T-helper 1 cell treated with Interleukin-12 subunit alpha and Interleukin-12 subunit beta and Interleukin-4 antibody, amounts not matched to agents 30 ng/mL and 1 ng/mL, for 36 hours (primary cell): Measurements from ENCODE around the gene OTOL1. TPM values are rescaled to one million over a fixed set of nuclear protein-coding genes. Genes with fewer than 3 reads are reported as not detected.
"Not testable (repeated sequence)": the region's sequence is repeated elsewhere in the genome, so short reads cannot be mapped to it uniquely, and the experiment has no call there.

ENCODE experiments used
- intact Hi-C: fragments of 100-400 bp; cut with micrococcal nuclease; formaldehyde crosslinking; loops from one replicate; pipeline ENCODE4 v1.15.1; 2024
- total RNA-seq: library from RNA; stranded (reverse); gene quantifications from 2 replicates; pipeline ENCODE4 v1.2.3, GENCODE V29; 2022

Gene OTOL1
- total RNA-seq: not detected in 2 replicates

DNA sequence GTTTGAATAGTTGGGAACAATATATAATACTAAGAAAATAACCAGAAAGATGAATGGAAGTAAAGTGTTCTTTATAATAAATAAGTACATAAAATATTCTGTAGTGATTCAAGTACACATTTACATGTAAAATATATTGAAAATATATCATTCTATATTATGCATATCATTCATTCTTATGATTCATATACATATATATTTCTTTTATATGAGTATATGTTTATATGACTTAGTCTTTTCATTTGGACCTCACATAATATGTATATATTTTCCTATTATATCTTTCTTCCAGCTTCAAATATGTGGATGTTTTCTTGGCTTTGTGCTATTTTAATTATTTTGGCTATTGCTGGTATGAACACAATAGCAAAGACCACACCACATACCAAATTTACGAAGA, at the start of gene OTOL1:
Gene OTOL1, plus strand, starts transcription at position 301 of the 400 bp plus-strand sequence. Its CDS starts 0 bp downstream, at position 301.
- intact Hi-C loops: no loop called here

DNA sequence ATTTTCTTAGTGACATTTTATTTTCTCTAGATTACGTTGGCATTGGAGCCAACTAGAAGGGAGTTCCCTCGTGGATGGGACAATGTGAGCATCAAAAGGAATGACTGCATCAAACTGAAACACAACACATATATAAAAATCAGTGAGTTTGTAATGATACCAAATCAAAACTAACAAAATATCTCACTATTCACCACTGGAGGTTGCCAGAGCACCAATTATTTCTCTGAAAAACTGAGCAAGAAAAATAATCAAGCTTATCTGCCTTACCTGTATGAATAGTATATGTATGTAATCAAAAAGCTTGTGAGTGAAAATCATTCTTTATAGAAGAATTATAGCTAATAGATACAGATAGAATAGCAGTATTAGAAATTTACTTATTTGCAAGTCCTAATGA, 46.8 kb upstream of the OTOL1 start:
- intact Hi-C loops: no loop called here

DNA sequence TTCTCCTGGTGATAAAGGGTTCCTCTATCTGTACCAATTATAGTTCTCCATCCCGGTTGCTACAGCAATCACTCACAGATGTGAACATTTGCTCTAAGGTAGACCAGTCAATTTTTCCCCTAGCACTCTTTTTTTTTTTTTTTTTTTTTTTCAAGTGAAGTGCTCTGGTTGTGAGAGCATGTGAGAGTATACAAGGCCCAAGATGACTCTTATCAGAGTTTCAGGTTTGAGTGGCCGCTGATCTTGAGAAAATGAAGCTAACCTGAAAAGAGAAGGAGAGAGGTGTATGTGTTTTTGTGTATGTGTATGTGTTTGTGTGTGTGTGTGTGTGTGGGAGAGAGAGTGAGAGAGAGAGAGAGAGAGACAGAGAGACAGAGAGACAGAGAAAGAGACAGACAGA, 44.4 kb upstream of the OTOL1 start:
- intact Hi-C loops: no loop called here

DNA sequence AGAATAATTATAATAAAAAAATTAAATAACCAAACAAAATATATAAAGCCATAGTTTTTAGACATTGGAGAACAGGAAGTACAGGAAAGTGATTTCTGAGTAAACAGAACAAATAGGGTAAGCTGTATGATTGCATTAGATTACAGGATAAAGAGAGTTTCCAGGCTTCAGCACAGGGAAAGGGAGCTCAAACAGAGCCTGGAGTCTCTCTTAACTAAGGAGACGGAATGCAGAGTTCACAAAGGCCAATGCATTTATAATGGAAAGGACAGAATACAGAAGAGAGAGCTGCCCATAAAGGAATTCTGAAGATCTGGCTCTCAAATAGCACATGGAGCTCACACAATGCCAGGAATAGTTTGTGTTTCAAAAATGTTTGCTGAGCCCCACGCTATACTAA, 42.0 kb upstream of the OTOL1 start:
- intact Hi-C loops: no loop called here

DNA sequence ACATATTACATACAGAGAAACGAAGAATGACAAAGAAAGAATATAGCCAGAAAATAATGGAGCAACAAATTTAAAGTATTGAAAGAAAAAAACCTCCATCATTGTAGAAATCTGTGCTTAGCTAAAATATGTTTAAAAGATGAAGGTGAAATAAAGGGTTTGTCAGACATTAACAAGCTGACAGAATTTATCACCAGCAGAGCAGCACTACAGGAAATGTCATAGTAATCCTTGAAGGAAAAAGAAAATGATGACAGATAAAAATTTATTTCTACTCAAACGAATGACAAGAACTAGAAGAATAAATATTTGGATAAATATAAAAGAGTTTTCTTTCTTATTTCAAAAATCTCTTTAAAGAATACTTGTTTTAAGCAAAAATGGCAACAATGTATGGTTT, 40.6 kb upstream of the OTOL1 start:
- intact Hi-C loops: no loop called here

DNA sequence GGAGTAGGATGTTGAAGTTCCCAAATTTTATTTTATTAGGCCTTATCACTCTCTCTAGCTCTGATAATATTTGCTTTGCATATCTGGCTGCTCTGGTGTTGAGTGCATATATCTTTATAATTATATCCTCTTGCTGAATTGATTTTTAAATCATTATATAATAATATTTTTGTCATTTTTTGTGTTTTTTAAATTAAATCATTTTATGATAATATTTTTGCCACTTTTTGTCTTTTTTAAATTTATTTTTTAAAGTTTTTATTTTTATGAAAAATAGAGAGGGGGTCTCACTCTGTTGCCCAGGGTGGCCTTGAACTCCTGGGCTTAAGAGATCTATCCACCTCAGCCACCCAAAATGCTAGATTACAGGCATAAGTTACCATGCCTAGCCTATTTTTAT, 34.5 kb upstream of the OTOL1 start:
- intact Hi-C loops: loop anchor here (5.0 kb wide), 1 partner anchor 1190 kb away; no protein-coding TSS in a partner anchor

DNA sequence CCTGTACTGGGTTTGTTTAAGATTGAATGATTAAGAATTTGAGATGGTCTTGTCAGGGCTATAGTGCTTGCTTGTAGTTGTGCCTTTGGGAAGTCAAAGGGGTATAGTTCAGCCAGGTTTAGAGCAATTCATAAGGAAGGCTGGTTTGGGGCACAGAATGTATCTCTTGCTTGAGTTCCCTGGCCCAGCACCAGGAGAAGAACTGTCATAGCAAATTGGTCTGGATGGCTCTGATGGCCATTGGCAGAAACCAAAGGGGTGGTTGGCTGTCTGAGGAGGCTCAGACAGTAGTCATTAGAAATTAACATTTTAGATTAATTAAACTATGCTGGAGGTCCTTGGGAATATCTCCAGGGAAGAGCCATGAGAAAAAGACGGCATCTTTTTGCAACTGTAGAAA, 25.4 kb upstream of the OTOL1 start:
- intact Hi-C loops: no loop called here

DNA sequence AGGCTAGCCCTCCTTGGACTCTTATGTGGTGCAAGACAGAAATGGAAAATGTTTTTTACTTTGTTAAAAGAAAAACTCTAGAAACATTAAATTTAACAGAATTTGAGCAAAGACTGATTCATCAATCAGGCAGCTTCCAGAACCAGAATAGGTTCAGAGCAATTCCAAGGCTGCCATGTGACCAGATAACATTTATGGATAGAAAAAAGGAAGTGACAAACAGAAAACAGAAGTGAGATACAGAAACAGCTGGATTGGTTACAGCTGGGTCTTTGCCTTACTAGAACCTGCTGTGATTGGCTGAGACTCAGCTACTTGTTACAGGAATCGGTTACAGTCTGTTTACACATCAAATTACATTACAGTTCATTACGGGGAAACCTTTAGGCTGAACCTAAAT, 22.5 kb upstream of the OTOL1 start:
- intact Hi-C loops: no loop called here

DNA sequence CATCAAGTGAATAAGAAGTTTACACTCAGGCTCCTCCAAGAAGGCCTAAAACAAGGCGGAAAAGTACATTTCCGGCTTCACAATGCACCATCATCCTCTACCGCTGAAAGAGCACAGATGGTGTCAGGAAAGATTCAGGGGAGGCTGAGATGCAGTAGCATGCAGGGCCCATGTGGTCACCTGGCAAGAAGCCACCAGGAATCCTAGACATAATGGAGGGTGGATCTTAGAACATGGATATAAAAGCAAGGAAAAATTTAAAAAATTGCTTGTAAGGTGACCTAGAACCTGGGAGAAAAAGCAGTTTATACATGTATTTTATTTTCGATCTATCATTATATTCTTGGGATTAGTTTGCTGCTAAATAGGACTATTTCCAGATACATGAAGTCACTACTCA, 21.9 kb upstream of the OTOL1 start:
- intact Hi-C loops: no loop called here

DNA sequence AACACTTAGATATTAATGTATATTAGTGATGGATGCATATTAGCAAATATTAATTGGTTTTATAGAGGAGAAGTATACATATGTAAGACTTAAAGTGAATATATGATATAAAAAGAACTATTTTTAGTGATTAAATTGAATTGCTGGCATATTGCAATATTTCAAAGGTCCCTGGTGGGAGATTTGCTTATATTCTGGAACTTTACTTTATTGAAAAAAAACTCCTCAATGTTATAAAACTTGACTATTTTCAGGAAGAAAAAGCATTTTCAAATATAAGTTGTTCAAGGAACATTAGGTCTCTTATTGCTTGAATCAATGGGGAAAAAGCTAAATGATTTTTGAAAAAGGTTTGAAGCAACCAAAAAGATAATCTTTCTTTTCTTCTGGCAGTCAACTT, 21.4 kb upstream of the OTOL1 start:
- intact Hi-C loops: no loop called here

DNA sequence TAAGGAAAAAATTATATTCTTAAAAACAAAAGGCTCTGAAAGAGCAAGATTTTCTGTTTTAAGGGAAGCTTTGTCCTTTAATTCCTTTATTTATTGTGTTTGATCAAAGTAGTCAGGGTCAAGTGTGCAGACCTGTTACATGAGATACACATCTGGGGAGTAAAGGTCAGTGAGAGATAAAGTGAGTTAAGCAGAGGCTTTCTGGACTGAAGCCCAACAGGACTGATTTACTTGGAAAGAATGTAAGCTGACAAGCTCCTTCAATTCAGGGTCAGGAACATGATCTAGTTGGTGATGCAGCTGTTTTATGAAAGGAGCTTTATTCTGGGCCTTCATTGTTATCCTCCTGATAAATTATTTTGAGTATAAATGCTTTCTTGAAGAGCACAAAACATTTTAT, 20.7 kb upstream of the OTOL1 start:
- intact Hi-C loops: no loop called here

DNA sequence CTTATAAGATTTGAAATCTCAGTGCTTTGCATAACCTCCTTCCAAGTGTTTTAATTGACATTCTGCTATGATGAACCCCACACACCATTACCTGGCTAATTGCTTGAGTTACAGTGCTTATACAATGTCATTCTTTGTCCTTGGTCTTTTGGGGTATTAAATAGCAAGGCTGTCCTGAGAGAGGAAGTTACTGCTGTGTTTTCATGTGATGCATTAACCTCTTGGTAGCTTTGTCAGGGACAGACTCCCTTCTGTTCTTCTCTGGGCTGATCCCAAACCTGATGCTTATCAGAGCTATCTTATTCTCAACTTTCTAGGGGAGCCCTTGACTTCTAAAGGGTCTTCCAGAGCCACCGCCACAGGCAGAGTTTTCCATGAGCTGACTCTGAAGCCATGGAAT, 12.4 kb upstream of the OTOL1 start:
- intact Hi-C loops: no loop called here

DNA sequence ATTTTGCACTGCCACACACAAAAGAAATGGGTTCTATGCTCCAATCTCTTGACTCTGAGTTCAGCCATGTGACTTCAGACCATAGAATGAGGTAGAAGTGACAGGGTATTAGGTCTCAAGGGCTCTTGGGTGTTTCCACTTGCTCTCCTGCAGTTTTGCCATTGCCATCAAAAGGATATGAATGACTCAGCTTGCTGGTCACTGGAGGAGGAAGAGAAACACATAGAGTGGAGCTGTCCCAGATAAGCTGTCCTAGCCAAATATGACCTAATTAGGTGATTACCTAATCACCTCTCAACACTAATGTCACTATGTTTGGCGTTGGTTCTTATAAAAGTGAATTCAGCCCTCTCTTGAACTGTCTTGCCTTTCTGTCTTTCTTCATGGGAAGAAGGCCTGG, 8.3 kb upstream of the OTOL1 start:
- intact Hi-C loops: not testable (repeated sequence)

DNA sequence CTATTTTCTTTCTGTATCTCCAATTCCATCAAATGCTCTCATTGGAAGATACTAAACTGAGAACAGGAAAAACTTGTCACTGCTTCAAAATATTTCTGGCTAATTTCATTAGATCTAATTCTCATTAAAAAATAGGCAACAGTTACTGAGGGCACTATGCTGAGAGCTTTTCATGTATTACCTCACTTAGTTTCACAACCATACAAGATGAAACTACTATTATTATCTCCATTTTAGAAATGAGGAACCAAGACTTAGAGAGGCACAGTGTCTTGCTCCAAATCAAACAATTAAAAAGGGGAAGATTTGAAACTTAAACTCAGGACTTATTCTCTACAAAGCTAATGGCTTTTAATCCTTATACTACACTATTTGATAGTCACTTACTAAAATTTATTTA, 7.2 kb upstream of the OTOL1 start:
- intact Hi-C loops: no loop called here

DNA sequence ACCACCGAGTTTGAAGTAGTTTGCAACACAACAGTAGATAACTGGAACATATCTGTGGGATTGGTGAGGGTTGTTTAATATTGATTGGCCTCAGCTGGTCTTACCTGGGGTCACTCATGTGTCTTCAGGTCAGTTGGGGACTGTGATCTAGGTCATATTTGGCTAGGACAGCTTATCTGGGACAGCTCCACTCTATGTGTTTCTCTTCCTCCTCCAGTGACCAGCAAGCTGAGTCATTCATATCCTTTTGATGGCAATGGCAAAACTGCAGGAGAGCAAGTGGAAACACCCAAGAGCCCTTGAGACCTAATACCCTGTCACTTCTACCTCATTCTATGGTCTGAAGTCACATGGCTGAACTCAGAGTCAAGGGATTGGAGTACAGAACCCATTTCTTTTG, 5.8 kb upstream of the OTOL1 start:
- intact Hi-C loops: not testable (repeated sequence)

DNA sequence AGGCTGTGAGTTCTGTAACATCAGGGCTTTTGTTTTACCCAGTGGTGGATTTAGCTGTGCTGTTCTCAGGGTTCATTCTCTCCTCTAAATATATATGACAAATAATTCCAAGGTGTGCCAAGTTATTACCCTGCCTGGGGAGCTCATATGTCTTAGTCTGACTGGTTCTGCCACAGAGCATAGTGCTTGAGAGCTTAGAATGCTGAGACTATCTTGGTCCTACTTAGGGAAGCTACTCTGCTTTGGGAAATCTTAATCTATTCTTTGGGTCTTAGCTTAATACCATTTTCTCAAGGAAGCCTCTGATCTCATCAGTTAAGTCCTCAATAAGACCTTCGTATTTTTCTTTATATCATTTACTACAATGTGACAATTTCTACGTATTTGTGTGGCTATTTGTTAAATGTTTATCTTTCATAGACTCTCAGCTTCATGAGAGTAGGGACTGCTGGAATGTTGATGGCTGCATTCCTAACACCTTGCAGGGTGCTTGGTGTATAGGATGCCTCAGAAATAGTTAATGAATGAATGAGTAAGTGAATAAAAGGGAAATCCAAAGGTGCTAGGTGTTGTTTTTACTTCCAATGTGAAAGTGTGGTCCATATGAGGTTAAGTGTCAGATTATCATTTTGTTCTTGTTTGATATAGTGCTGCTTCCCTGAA, 1.8 kb downstream of the OTOL1 start:
- intact Hi-C loops: no loop called here

DNA sequence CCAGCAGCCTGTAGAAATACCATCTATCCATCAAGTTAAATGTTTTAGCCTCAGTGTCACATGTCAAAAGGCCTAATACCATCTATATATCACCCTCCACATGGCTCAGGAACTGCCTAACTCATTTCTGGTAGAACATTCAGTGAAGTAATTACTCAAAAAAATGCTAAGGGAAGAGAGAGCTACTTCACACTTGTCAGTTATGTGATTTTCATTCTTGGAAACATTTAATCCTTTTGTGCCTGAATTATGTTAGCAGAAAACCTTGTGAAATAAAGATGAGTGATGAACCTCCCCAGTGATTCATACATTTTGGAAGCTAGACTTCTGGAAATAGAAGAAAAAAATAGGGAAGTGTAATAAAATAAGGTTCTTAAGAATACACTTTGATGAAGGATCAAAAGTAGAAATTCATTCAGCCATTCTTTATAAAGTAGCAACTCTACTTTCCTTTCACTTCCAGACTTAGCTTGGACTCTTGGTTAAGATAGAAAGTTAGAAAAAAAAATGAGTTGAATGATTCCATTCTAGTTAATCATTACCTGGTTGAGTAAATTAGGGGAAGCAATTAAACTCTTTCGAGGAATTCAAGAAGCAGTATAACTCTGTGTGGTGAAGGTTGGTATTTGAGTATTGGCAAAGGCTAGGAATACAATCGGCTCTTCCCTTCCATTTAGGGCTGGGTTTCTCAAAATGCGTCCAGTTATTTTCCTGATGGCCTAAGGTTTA, 3.6 kb downstream of the OTOL1 start:
- intact Hi-C loops: no loop called here

DNA sequence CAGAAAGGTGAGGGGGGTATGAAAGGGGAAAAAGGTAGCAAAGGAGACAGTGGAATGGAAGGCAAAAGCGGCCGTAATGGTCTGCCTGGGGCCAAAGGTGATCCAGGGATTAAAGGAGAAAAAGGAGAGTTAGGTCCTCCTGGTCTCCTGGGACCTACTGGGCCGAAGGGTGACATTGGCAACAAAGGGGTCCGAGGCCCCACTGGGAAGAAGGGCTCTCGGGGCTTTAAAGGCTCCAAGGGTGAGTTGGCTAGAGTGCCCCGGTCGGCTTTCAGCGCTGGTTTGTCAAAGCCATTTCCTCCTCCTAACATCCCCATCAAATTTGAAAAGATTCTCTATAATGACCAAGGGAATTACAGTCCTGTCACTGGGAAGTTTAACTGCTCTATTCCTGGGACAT, 6.7 kb downstream of the OTOL1 start:
- intact Hi-C loops: no loop called here

DNA sequence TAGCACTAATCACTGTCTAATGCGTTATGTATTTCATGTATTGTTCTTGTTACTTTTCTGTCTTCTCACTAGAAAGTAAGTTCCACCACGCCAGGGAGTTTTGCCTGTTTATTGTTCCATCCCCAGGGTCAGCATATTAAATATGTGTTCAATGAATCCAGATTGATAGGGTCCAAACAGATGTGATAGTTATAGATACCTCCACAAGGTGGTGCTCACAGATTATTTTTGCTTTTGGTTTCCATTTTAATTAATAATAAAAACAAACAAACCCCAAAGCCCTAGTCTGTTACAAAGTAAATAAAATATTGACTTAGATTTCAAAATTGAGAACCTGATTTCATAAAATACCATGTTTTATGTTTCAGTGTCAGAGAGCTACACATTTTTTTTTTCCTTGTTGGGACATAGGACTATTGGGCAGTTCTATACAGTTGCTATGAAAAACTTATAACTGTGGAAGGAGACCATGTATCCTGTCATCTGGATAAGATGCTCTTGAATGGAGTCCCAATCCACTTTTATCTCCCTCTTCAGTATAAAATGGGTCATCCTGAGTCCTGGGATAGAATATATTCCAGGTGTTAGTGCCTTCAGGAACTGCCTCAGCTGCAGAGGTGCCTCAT, 12.4 kb downstream of the OTOL1 start:
- intact Hi-C loops: no loop called here

DNA sequence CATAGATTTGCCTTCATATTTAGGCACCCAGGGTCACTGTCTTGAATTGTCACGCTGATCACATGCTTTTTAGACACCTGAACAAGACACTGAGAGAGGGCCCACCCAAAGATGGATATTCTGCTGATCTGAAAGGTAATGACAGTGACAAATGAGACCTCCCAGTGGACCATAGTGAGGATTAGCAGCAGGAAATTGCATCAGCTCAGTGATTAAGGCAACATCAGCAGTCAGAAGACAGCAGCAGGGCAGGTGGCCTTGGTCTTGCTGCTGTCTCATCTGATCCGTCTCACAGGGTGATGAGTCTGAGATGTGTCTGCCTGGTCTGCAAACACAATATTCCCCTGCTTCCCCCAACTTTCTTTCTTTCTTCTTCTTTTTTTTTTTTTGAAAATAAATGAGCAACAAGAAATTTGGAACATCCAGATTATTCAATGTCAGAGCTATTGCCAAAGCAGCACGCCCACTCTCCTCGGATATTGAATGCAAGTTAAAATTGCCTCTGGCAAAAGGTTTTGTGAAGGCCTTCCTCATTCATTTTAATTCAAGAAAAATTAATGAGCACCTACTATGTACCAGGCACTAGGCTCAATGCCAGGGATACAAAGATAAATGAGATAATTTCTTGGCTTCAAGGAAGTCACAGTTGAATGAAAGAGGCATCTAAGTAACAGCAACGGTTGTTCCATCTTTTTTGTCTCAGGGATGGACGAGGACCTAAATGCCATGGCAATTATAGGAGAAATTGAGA, 14.1 kb downstream of the OTOL1 start:
- intact Hi-C loops: no loop called here

DNA sequence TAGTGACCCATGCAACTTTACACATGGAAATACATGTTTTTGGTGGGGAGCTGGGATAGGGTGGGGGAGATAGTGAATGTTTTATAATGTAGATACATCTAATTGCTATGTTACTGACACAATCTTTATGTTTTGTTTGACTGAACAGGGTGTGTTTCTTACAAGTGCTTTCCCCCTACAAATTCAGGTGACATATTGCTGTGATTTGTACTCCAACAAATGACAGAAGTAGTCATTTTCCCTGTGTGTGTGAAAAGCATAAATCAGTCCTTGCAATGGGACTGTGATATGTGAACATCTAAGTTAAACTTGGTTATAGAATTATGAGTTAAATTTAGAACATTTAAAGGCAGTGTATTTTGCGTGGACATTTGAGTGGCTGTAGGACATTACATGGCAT, 27.3 kb downstream of the OTOL1 start:
- intact Hi-C loops: no loop called here

DNA sequence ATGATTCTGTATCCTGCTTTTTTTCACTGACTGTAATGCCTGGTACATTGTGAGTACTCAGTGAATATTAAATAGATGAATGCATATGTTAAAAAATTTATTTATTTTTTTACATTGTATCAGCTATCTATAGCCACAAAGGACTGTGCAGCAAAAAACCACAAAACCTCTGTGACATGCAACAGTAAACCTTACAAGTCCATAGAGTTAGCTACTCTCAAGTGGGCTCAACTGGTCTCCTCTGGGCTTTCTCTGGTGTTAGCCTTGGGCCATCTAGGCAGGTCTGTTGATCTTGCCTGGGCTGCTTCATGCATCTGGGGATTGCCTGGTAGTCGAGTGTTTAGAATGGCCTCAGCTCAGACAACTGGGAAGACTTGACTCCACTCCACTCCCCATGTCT, 35.3 kb downstream of the OTOL1 start:
- intact Hi-C loops: no loop called here
